ENCODE measurements around the gene WWC2. TPM values are rescaled to one million over a fixed set of nuclear protein-coding genes. Genes with fewer than 3 reads are reported as not detected.
A peak's percentile ranks its signal among the peaks of the same experiment; 100 is the strongest.

WWC2 gene
- total RNA-seq, 1 donor from 2014 or later, result 28.6 TPM

DNA sequence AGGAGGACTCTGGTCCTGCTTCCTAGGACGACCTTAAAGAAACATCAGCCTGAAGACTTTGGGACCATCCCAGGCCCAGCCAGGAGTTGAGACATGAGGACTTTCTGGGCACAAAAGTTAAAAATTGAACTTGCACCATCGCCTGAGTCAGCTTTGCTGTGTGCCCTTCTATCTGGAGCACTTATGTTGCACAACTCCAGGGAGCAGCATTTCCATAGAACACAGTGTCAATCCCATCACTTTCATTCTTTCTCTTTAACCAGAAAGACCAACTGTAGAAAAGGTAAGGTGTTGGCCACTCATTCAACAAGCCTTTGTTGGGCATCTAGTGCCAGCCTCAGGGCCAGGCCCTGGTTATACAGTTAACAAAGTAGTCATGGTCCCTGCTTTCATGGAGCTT, 231.8 kb downstream of the WWC2 start:
- no peak for DNase-seq

- no peak for DNase-seq
These were observed 233.4 kb downstream of the WWC2 start for GRCh38 chr4:183332447-183332846.

- DNase-seq, result no peak
These were observed 234.1 kb downstream of the WWC2 start for GRCh38 chr4:183333202-183333601.

DNA sequence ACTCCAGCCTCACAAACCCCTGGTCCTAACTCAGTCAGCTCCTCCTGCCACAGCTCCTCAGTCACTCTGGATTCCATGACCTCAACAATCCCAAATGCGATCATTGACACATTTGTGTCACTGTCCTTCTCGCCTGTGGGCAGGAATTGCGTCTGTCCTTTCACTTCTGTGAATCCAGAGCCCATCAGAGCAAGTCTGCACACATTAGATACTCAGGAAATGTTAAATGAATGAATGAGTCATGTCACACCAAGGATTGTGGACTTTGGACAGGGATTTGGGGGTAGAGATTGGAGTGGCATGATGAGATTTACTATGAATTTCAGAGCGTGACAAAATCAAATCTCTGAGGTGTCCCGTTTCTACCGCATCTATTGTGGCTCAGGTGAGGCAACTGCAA, 234.9 kb downstream of the WWC2 start:
- DNase-seq, result no peak

GRCh38 chr4:183335369-183335940, 236.4 kb downstream of the WWC2 start:
- no peak for DNase-seq

DNA sequence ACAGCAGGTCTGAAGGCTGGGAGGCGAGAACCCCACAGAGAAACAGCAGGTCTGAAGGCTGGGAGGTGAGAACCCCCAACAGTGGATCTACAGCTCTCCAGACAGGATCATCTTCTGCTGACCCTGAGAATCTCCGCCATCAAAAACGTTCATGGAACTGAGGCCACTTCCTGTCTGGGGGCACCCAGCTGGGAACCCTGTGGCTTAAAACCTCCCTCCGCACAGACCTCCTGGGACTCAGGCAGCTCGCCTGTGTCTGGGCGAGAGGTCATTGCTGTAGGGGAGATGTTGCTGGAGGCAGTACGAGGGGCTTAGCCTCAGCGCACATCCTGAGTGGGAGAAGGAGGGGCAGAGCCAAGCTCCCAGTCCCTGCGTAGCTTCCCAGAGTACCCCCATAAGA, 238.3 kb downstream of the WWC2 start:
- DNase-seq, result no peak

- DNase-seq, result no peak
These were observed 238.8 kb downstream of the WWC2 start for GRCh38 chr4:183337833-183338232.

- peak; percentile 45 for DNase-seq
These were observed 243.8 kb downstream of the WWC2 start for GRCh38 chr4:183342541-183343533.

DNA sequence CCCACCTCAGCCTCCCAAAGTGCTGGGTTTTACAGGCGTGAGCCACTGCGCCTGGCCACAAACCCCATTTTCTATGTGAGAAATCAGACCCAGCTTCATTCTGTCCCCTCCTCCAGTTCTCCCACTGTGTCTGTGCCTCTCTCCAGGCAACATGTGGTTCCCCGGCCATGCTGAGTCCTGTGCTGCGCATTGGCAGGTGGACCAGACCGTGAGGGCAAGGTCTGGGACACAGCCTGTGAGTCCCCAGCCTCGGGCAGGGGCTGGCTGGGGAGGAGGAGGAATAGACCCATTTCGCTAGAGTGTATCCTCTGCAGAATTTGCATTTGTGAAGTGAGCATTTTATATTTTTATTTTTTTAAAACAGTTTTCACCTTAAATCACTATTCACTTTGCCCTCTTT, 244.7 kb downstream of the WWC2 start:
- no peak for DNase-seq

DNA sequence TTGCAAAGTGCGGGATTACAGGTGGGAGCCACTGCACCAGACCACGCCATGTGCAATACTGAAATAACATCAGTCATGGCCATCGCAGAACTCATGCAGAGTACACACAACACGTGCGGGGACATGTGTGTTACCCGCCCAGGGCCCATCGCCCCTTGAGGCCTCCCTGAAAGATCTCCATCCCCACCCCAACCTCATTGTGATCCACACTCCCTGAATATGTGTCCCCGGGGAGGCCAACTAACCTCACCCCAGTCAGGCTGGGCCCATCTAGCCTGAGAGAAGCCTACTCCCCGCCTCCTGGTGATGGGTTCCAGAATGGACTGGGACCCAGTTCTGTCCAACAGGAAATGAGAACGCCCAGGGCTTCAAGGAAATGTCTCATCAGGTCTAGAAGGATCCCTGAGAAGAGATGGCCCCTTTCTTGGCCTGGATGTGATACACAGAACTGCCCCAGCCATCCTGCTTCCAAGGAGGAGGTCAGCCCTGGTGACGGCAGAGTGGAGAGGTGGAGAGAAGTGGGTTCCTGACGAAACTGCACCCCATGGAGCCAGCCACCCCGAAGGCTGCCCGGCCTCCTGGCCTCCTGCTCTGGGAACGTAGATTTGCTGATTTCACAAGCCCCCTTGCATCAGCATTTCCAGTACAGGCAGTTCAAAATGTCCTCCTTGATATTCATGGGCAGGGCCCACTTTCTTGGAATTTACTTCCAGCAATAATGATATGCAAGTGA, 245.6 kb downstream of the WWC2 start:
- no peak for DNase-seq

DNA sequence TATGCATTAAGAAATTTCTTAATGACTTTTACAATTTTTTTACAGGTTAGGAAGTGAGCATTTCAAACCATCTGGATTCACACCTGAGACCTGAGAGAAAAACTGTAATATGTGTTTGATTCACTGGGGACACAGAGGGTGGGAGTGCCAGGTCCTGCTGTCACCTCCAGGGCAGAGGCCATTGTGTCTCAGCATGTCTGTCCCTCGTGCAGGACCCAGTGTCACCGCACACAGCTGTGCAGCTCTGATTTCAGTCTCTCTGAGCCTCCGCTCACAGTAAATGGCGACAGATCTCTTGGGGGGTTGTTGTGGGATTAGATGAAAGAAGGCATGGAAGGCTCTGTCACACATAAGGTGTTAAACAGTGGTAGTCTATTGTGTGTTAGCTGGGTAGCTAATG, 246.2 kb downstream of the WWC2 start:
- DNase-seq, result no peak

DNA sequence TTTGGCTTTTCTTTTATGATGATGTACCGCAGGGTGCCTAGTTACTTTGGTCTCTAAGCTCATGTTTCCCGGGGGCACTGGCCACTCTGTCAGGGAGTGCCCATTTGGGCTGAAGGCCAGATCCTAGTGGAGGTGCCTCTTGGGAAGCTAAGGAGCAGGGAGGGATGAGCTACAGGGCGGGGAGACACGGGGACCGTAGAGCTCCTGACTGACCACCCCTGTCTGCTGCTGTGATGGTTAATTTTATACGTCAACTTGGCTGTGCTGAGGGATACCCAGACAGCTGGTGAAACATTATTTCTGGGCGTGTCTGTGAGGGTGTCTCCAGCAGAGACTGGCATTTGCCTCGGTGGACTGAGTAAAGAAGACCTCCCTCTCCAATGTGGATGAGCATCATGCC, 248.1 kb downstream of the WWC2 start:
- no peak for DNase-seq

GRCh38 chr4:183347566-183347965, 248.5 kb downstream of the WWC2 start:
- no peak for DNase-seq

DNA sequence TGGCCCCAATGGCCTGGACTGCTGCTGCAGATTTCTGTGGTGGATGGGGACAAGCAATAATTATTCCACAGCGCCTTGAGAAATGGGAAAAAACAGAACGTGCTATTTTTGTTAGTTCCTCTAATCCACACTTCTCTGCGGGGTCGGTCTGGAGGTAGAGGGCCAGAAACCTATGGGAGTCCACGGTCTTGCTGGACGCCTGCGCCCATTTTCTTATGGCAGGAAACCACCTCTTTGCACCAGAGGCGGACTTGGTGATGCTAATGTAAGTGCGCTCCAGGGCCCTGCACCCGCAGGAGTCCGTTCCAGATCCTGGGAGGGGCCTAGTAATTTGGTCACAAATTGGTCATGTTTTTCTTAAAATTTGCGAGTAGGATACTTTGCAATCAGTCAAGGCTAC, 249.1 kb downstream of the WWC2 start:
- no peak for DNase-seq

DNA sequence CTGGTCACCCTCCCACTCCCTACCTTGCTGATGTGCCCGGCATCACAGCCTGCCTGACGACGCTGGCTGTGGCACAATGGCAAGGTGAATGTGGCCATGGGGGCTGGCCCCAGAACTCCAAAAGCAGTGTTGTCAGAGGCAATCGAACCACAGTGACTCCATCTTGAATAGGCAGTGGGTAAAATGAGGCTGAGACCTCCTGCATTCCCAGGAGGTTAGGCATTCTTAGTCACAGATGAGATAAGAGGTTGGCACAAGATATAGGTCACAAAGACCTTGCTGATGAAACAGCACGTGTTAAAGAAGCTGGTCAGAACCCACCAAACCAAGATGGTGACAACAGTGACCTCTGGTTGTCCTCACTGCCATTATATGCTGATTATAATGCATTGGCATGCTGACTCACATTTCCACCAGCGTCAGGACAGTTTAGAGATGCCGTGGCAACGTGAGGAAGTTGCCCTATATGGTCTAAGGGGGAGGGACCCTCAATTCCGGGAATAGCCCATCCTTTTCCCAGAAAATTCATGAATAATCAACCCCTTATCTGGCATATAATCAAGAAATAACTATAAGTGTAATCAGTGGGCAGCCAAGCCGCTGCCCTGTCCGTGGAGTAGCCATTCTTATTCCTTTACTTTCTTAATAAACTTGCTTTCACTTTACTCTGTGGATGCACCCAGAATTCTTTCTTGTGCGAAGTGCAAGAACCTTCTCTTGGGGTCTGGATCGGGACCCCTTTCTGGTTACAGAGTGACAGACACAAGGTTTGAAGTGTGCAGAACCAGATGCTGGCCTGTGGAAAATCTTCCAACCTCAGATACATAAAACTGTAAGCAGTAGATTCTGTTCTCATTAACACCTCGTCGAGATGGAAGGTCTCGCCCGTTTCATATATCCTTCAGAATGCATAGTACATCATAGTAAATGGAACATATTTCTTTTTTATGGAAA, 249.9 kb downstream of the WWC2 start:
- no peak for DNase-seq

GRCh38 chr4:183349673-183350072, 250.6 kb downstream of the WWC2 start:
- DNase-seq, result peak; percentile 27

- no peak for DNase-seq
These were observed 251.4 kb downstream of the WWC2 start for GRCh38 chr4:183350317-183351071.

GRCh38 chr4:183352546-183352945, 253.5 kb downstream of the WWC2 start:
- DNase-seq, result no peak

DNA sequence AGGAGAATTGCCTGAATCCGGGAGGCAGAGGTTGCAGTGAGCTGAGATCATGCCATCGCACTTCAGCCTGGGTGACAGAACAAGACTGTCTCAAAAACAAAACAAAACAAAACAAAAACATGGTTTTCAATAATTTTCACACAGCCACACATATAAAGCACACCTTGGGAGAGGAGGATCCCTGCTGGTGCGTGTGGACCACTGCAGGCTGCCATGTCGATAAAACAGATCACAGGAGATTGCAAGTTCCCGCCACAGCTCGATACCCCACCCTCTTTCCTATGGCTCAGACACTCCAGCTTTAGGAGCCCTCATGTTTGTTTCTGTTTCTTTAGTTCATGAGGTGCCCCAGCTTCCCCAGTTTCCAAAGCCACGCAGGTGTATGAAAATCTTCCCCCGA, 254.5 kb downstream of the WWC2 start:
- DNase-seq, result no peak

GRCh38 chr4:183354219-183354618, 255.2 kb downstream of the WWC2 start:
- DNase-seq, result peak; percentile 30

- no peak for DNase-seq
These were observed 256.3 kb downstream of the WWC2 start for GRCh38 chr4:183355405-183355804.

All from tongue (tissue), 2 donors.